PC-9 (cell line): ENCODE measurements around the gene ZNRF1.
"Not testable (repeated sequence)": the region's sequence is repeated elsewhere in the genome, so short reads cannot be mapped to it uniquely, and the experiment has no call there.

Source experiments
- CTCF ChIP-seq: fragments of 200-600 bp; sonication (generic); conservative IDR thresholded peaks from 2 replicates; pipeline ENCODE4 v1.6.1; 2017; ENCODE audit warnings: mixed run types, antibody characterized with exemption, mild to moderate bottlenecking, moderate library complexity
- EZH2 ChIP-seq: fragments of 200-600 bp; sonication (generic); IDR thresholded peaks from 2 replicates; pipeline ENCODE4 v1.8.0; 2017; ENCODE audit warnings: antibody characterized with exemption, low read depth

DNA sequence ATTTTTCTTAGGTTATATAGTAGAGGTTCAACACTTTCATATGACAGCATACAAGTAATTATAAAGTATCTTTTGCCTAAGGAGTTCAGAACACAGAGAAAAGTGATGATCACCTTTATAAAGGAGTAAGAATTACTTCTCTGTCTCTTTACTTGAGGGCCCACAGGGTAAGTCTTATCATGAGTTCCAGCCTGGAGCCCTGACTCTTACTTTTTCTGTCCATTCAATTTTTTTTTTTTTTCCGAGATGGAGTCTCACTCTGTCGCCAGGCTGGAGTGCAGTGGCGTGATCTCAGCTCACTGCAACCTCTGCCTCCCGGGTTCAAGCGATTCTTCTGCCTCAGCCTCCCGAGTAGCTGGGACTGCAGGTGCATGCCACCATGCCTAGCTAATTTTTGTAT is 14.3 kb downstream of the ZNRF1 start:
- TF ChIP-seq CTCF, EZH2: not testable (repeated sequence)
